Nephron (organoid): ENCODE measurements around the gene AMOTL1.
A peak's percentile ranks its signal among the peaks of the same experiment; 100 is the strongest.

Experiments used
- H3K27ac Mint-ChIP-seq, 3 experiments: 2 replicates each; pipeline ENCODE4 v1.8.0; 2020; ENCODE audit warnings: mixed read lengths in 3 of 3, mild to moderate bottlenecking in 2 of 3, moderate library complexity in 1 of 3
- H3K27me3 Mint-ChIP-seq: 2 replicates; pipeline ENCODE4 v1.8.0; 2021; ENCODE audit warnings: low read depth, mild to moderate bottlenecking, moderate library complexity, mixed read lengths
- H3K36me3 Mint-ChIP-seq: 2 replicates; pipeline ENCODE4 v1.8.0; 2020; ENCODE audit warnings: low read depth, mixed read lengths
- H3K4me1 Mint-ChIP-seq: 2 replicates; pipeline ENCODE4 v1.8.0; 2020; ENCODE audit warnings: mixed read lengths
- H3K4me3 Mint-ChIP-seq, 3 experiments: 2 replicates each; pipeline ENCODE4 v1.8.0; 2020; ENCODE audit warnings: mild to moderate bottlenecking in 3 of 3, mixed read lengths in 3 of 3, moderate library complexity in 2 of 3
- H3K9me3 Mint-ChIP-seq: 2 replicates; pipeline ENCODE4 v1.8.0; 2020; ENCODE audit warnings: mixed read lengths
- CTCF ChIP-seq, 3 experiments: fragments of 200-600 bp; sonication (generic); IDR thresholded peaks; one replicate each; pipeline ENCODE4 v1.5.0; 2021; ENCODE audit warnings: antibody characterized with exemption in 3 of 3; ENCODE audit not compliant: unreplicated experiment in 3 of 3

Gene AMOTL1

DNA sequence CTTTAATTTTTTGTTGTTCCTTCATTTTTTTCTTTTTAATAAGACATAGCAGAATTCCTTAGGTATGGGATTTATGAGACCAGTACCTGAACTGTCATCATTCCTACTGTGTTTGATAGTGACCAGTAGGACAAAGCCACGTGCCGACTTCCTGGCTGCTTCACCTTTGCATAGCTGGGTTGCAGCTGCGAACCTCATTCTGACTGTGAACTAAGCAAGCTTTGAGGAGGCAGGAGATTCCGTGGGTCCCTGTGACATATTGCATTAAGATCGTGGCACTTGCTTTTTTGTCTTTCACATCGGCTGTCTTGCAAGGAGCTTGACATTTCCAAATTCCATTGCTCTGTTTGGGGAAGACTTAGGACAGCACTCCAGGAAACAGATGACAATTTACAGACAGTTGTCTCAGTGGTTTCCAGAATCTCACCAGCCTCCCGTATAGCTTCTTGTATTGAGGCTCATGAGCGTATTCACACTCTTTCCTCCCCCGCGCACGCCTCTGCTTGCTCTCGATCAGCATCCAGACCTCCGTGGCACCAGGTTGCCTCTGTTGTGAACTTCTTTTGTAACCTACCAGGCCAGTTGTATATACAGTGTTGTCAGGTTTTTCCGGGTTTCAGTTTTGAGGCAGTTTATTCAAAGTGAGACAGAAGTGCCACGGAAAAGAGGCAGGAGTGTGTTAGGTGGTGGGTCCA is 103.5 kb downstream of the AMOTL1 start:
- Mint-ChIP-seq H3K27ac (peak overlapping the region in 1 of 3 experiments; percentile 5), H3K9me3 (no peaks in the 10 kb centered on the region), H3K27me3 (no peaks in the 10 kb centered on the region), H3K4me1 (peaks cover 32% of the 10 kb centered on the region), H3K36me3 (peaks cover 78% of the 10 kb centered on the region), H3K4me3 (no peak overlapping the region)
- no peak for TF ChIP-seq CTCF (IDR thresholded peaks at IDR 0.05; ENCODE audit: unreplicated experiment in 3 of 3)

DNA sequence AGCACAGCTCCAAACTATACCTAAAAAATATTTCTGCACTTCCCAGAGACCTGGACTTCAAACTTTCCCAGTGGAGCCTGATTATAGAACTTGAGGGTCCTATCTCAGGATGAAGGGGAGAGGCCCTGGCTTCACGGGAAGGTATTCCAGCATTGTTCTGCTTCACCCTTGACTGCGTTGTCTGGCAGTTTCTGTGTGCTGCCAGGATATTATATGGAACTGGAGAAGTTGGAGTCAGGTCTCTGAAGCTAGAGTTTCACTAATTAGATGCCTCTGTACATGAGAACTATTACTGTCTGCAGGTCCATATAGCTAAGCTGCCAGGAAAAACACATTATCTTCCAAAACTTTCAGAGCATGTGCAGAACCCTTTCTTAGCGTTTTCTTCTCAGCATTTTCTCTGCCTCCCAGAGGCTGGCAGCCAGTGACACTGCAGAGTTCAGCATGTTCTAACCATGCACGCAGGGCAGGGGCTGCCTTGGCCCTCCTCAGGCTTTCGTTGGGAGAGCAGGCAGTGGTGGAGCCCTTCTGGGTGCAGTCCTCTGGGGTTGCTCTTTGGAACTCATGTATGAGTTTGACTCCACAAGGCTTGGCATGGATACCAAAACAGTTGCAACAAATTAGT is 105.9 kb downstream of the AMOTL1 start:
- Mint-ChIP-seq H3K4me1 (peaks cover 45% of the 10 kb centered on the region), H3K4me3 (no peak overlapping the region), H3K9me3 (no peaks in the 10 kb centered on the region), H3K36me3 (peaks cover 79% of the 10 kb centered on the region), H3K27me3 (no peaks in the 10 kb centered on the region), H3K27ac (peak overlapping the region in 2 of 3 experiments; percentile 43 to 67)
- no peak for TF ChIP-seq CTCF (IDR thresholded peaks at IDR 0.05; ENCODE audit: unreplicated experiment in 3 of 3)

- Mint-ChIP-seq H3K9me3 (no peaks in the 10 kb centered on the region), H3K4me3 (peak overlapping the region in 2 of 3 experiments; percentile 39 to 57), H3K36me3 (peaks cover 70% of the 10 kb centered on the region), H3K27ac (peak overlapping the region; percentile 96 to 97 (median 96)), H3K4me1 (peaks cover 45% of the 10 kb centered on the region), H3K27me3 (no peaks in the 10 kb centered on the region)
- no peak for TF ChIP-seq CTCF (IDR thresholded peaks at IDR 0.05; ENCODE audit: unreplicated experiment in 3 of 3)
Observed at GRCh38 chr11:94876222-94876621, 108.1 kb downstream of the AMOTL1 start.

GRCh38 chr11:94876645-94877442 is 108.7 kb downstream of the AMOTL1 start:
- TF ChIP-seq CTCF (IDR thresholded peaks at IDR 0.05; ENCODE audit: unreplicated experiment in 3 of 3), result no peak
- Mint-ChIP-seq H3K9me3 (no peaks in the 10 kb centered on the region), H3K27ac (peak overlapping the region; percentile 96 to 97 (median 96)), H3K4me3 (peak overlapping the region; percentile 5 to 57 (median 39)), H3K4me1 (peaks cover 45% of the 10 kb centered on the region), H3K27me3 (no peaks in the 10 kb centered on the region), H3K36me3 (peaks cover 70% of the 10 kb centered on the region)

DNA sequence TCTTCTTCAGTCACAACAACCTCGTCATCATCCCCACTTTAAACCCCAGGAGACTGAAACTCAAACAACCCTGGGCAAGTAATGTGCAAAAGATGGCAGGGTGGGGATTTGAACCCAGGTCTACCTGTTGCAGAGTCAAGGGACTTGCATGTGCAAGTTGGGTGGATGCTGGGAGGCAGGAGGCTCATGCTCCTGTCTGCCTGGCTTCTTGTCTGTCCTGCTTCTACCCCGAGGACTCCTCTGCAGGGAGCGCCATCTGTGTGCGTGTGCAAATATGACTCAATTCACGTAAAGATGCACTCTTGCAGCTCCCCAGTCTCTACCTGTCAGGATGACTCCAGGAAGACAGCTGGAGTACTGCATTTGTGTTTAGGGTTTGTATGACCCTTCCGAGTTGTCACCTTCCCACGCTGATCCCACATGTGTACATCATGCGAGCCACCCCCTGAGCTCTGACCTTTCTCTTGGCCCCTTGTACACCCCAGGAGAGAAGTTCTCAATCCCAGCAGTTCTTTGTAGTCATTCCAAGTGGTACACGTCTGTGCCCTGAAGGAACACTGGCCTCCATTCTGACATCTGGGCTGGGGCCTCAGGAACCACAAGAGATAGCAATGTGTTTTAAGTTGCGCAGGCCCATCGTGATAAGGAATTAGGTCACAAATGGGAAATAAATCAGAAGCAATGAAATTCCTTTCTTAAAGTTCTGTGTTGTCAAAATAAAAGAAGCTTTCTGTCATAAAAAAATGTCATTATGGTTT is 109.5 kb downstream of the AMOTL1 start:
- Mint-ChIP-seq H3K9me3 (no peaks in the 10 kb centered on the region), H3K4me3 (no peak overlapping the region), H3K4me1 (peaks cover 45% of the 10 kb centered on the region), H3K27ac (peak overlapping the region; percentile 96 to 97 (median 96)), H3K36me3 (peaks cover 64% of the 10 kb centered on the region), H3K27me3 (no peaks in the 10 kb centered on the region)
- TF ChIP-seq CTCF (IDR thresholded peaks at IDR 0.05; ENCODE audit: unreplicated experiment in 3 of 3), result no peak
